ENCODE measurements around the gene ZXDB. TPM values are rescaled to one million over a fixed set of nuclear protein-coding genes. Genes with fewer than 3 reads are reported as not detected.
"Not testable (repeated sequence)": the region's sequence is repeated elsewhere in the genome, so short reads cannot be mapped to it uniquely, and the experiment has no call there.

The ZXDB gene
- total RNA-seq = 10 to 100 TPM; 16.5 to 17.6 TPM

DNA sequence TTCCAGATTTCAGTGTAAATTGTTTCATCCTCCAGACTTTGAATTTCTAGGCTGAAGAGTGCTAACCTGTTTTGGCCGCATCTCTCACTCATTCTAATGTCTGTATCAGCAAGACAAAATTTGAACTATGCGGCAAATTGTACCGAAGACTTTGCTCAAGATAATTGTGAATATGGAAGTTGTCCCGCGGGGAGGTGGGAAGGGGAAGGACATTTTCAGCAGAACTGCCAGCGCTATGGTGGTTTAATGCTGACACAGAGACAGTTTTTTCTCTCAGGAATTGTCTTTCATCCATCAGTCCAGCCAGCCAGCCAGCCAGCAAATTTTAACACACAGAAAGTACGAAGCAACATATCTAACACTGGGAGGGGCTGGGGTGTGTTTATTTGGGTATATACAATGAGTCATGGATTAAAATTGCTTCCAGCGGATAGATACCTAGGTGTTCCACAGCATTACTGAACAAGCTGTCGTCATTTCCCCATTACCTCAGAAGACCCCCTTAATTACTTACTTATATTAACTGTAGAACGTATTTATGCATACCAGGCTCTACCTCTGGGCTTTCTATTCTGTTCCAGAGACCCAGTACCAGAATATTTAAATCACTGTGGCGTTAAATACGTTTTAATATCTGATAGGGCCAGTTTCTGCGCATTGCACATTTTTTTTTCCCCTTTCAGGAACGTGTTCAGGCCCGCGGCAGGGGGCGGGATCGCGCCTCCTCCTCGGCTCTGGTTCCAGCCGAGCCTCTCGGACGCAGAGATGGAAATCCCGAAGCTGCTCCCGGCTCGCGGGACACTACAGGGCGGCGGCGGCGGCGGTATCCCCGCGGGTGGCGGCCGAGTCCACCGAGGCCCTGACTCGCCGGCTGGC lies at the start of gene ZXDB:
TSS of gene ZXDB (plus strand) at position 728 of the 876 bp plus-strand sequence. CDS start at position 766, 38 bp downstream.
- ATAC-seq (ENCODE audit: insufficient number of reproducible peaks, low FRiP score, low read depth) = not testable (repeated sequence)
- peaks cover 6 to 21% of the 10 kb centered on the region in 2 donors for H3K4me1 ChIP-seq (ENCODE audit: control insufficient read depth in 1 of 2, low read depth in 2 of 2)

GRCh38 chrX:57565198-57565597 lies 26.6 kb upstream of the ZXDB start:
- no peak for ATAC-seq (ENCODE audit: insufficient number of reproducible peaks, low FRiP score, low read depth)
- Histone ChIP-seq H3K27ac (no peak overlapping the region), H3K36me3 (no peaks in the 10 kb centered on the region), H3K9me3 (no peaks in the 10 kb centered on the region), H3K4me3 (no peak overlapping the region), H3K4me1 (ENCODE audit: control insufficient read depth in 1 of 2, low read depth in 2 of 2) (no peaks in the 10 kb centered on the region), H3K27me3 (replicated peaks; ENCODE audit: insufficient read depth) (no peaks in the 10 kb centered on the region)
- TF ChIP-seq CTCF (IDR thresholded peaks at IDR 0.05) = no peak
- no peak for DNase-seq (ENCODE audit: low spot score)

More for the DNA sequence above, at the start of gene ZXDB:
- Histone ChIP-seq H3K4me3 (peak within 1 kb of the TSS; percentile 75), H3K27ac (peak within 1 kb of the TSS; percentile 89 to 93)
- H3K27me3 ChIP-seq (replicated peaks; ENCODE audit: insufficient read depth); H3K36me3 ChIP-seq; H3K9me3 ChIP-seq; DNase-seq (ENCODE audit: low spot score): not testable (repeated sequence)

GRCh38 chrX:57573754-57574153 lies 18.1 kb upstream of the ZXDB start:
- ATAC-seq (ENCODE audit: insufficient number of reproducible peaks, low FRiP score, low read depth) (no peak), DNase-seq (ENCODE audit: low spot score) (no peak)
- no peak overlapping the region for H3K4me3 ChIP-seq
- H3K9me3 ChIP-seq = no peaks in the 10 kb centered on the region
- H3K27me3 ChIP-seq (replicated peaks; ENCODE audit: insufficient read depth) = no peaks in the 10 kb centered on the region
- H3K27ac ChIP-seq = no peak overlapping the region
- no peaks in the 10 kb centered on the region for H3K36me3 ChIP-seq
- no peaks in the 10 kb centered on the region for H3K4me1 ChIP-seq (ENCODE audit: control insufficient read depth in 1 of 2, low read depth in 2 of 2)
- peak; percentile 14 for TF ChIP-seq CTCF (IDR thresholded peaks at IDR 0.05)

GRCh38 chrX:57582948-57583347 lies 8.9 kb upstream of the ZXDB start:
- not testable (repeated sequence) for H3K4me1 ChIP-seq (ENCODE audit: control insufficient read depth in 1 of 2, low read depth in 2 of 2); H3K4me3 ChIP-seq; DNase-seq (ENCODE audit: low spot score); H3K9me3 ChIP-seq; ATAC-seq (ENCODE audit: insufficient number of reproducible peaks, low FRiP score, low read depth); H3K27me3 ChIP-seq (replicated peaks; ENCODE audit: insufficient read depth); H3K36me3 ChIP-seq; H3K27ac ChIP-seq

GRCh38 chrX:57583477-57583876 lies 8.3 kb upstream of the ZXDB start:
- no peaks in the 10 kb centered on the region for H3K36me3 ChIP-seq
- TF ChIP-seq CTCF (IDR thresholded peaks at IDR 0.05) = no peak
- no peaks in the 10 kb centered on the region for H3K27me3 ChIP-seq (replicated peaks; ENCODE audit: insufficient read depth)
- no peak overlapping the region for H3K4me3 ChIP-seq
- no peaks in the 10 kb centered on the region for H3K4me1 ChIP-seq (ENCODE audit: control insufficient read depth in 1 of 2, low read depth in 2 of 2)
- ATAC-seq (ENCODE audit: insufficient number of reproducible peaks, low FRiP score, low read depth) (no peak), DNase-seq (ENCODE audit: low spot score) (no peak)
- H3K27ac ChIP-seq = no peak overlapping the region
- no peaks in the 10 kb centered on the region for H3K9me3 ChIP-seq

DNA sequence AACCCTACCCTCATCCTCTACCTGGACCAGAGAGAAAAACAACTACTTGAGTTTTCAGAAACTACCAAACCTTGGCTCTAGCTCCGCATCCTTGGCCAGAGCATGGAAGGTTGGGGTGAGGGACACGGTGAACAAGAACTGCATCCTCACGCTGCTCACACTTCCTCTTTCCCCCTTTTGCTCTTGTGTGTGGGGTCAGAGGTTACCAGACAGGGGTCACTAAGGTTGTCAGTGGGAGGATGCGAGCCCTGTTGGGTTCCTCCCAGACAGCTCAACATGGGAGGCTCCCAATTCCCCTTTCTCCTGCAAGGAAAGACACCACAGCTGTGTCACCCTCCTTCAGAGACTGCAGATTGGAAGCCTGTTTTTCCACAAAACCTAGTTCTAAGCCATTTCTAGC lies 5.5 kb upstream of the ZXDB start:
- Histone ChIP-seq H3K9me3 (no peaks in the 10 kb centered on the region), H3K4me1 (ENCODE audit: control insufficient read depth in 1 of 2, low read depth in 2 of 2) (peaks cover 0 to 7% of the 10 kb centered on the region in 2 donors), H3K4me3 (no peak overlapping the region), H3K27me3 (replicated peaks; ENCODE audit: insufficient read depth) (no peaks in the 10 kb centered on the region), H3K27ac (no peak overlapping the region), H3K36me3 (no peaks in the 10 kb centered on the region)
- no peak for TF ChIP-seq CTCF (IDR thresholded peaks at IDR 0.05)
- DNase-seq (ENCODE audit: low spot score) (no peak), ATAC-seq (ENCODE audit: insufficient number of reproducible peaks, low FRiP score, low read depth) (no peak)
